HG03060 (cell line): Measurements from ENCODE around the gene SERPIND1.
"Not testable (repeated sequence)": the region's sequence is repeated elsewhere in the genome, so short reads cannot be mapped to it uniquely, and the experiment has no call there.

Experiments
- ATAC-seq: cut with Tn5 transposase; IDR thresholded peaks from one replicate; pipeline ENCODE4 v1.9.1; 2021; ENCODE audit warnings: low read depth, moderate number of reproducible peaks; ENCODE audit not compliant: unreplicated experiment

The SERPIND1 gene, protein sequence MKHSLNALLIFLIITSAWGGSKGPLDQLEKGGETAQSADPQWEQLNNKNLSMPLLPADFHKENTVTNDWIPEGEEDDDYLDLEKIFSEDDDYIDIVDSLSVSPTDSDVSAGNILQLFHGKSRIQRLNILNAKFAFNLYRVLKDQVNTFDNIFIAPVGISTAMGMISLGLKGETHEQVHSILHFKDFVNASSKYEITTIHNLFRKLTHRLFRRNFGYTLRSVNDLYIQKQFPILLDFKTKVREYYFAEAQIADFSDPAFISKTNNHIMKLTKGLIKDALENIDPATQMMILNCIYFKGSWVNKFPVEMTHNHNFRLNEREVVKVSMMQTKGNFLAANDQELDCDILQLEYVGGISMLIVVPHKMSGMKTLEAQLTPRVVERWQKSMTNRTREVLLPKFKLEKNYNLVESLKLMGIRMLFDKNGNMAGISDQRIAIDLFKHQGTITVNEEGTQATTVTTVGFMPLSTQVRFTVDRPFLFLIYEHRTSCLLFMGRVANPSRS

DNA sequence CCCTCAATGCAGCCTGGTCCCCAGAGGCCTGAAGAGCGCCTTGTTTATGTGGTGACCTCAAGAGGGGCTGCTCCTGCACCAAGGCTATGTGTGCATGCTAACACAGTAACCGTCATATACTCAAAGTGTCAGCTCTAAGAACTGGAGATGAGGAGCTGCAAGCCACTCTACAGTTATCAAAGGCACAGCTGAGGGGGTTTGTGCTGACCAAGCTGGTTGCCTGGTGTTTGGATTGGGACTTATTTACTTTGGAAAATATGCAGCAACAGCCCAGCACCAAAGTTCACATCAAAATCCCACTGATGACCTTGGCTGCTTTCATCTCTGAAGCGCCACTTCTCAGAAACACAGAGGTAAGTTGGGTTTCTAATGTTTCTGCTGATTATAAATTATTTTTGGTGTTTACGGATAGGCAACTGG is at the start of gene SERPIND1:
Gene SERPIND1 (plus strand): TSS at position 321 of the 420 bp plus-strand sequence. CDS start 5,200 bp downstream, outside the sequence.
- no peak for ATAC-seq

DNA sequence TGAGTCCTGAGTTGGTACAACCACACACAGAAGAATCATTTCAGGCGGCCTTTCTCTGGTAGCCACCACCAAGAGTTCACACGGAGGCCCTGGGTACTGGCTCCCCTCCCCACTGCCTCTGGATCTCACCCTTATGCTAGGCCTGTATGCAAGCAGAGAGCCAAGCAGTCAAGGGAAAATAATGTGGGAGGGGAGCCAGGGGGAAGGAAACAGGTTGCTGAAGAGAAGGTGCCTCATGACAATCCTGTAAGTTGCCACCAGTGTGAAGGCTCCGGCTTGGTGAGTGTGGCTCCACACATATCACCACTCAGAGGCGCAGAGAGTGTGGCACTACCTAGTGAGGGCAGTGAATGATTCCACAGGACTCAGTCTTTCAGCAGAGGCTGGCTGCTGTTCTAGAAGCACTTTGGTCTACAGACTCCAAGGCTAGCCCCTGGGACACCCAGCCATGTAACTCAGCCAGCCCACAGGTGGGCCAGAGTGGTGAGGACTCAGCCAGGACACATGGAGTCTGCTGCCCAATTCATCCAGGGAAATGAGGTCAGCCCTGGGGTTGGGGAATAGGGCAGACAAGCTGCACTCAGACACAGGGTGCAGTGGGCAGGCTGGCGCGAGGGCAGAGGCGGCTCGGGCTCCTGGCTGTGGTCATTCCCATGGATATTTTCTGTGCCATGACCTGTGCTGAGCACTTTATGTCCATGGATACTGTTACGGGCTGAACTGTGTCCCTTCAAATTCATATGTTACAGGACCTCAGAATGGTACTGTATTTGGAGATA is 49.0 kb upstream of the SERPIND1 start:
- no peak for ATAC-seq

DNA sequence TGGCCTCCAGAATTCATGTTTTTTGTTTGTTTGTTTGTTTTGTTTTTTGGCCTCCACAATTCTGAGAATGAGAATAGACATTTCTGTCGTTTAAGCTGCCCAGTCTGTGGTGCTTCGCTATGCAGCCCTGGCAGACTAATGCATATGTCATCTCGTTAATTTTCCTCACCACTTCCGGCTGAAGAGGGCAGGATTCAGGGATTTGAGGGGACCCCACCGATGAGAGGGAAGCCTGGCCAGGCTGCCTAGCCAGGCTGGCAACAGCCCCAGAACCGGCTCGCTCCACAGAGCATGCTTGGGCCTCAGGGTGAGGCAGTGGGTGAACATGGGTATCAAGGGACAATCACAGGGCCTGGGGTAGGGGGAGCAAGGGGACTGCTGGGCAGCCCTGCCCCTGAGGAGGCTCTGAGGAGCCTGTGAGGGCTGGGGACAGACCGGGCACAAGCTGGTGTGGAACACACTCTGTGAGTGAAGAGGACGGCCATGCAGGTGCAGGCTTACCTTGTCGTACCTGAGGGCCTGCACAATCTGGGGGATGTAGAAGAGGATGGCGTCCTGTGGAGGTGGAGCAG is 47.8 kb upstream of the SERPIND1 start:
- no peak for ATAC-seq

DNA sequence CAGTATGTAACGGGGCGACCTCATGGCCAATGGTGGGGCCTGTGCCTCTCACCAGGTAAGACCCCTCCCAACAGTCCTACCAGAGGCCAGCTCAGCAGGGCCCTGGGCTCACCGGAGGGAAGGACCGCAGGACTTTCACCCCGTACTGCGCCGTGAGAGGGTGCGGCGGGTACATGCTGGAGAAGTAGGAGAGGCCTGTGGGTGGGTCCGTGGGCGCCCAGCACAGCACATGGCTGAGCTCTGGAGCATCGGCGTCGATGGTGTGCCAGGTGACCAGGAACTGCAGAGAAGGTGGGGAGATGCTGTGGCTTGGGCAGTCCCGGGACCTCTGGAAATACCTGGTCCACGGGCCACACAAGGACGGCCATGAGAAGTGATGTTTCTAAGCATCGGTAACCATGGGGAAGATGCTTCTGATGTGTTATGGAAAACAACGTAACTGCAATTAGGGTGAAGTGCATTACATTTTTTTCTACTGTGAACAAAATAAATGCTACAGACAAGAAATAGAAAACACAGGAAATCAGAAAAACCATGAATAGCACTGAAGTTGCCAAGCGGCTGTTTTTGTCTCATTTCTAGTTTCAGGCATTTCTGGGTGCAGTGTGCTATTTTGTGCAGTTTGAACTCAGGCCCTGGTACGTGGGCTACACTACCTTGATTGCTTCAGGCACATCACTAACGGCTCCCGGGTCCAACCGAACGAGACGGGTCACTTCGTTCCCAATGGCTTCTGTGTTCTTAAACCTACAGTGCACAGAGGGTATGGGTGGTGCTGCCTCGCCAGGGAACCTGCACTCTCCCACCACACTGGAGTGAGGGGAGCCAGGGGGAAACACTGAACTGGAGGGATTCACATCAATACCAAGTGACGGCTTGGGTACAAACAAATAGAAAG is 46.5 kb upstream of the SERPIND1 start:
- ATAC-seq = no peak

DNA sequence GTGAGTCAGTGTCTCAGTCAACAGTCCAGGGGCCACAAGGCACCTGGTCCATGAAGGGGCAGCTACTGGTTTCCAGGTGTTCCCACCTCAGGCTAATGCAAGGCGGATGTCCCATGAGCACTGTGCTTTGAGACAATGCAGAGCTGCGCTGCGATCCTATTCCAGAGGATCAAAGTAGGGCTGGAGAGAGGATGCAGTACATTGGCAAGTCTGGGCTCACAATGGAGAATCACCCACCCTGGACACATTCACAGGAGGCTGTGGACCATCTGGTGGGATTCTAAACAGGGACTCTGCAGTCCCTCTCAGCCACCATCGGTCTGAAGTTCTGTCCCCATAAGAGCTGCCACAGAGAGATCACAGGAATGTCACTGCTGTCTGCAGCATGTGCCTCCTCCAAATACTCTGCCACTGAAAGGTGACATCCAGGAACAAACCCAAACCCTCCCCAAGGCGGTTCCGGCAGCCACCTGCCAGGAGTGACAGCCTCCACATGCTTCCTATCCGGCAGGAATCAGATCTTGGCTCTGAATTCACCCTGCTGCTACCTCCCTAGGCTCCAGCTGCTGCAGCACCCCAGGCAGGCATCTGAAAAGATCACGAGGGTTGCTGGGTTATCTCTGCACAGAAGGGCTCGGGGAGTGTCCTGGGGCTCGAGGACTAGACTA is 45.3 kb upstream of the SERPIND1 start:
- no peak for ATAC-seq

DNA sequence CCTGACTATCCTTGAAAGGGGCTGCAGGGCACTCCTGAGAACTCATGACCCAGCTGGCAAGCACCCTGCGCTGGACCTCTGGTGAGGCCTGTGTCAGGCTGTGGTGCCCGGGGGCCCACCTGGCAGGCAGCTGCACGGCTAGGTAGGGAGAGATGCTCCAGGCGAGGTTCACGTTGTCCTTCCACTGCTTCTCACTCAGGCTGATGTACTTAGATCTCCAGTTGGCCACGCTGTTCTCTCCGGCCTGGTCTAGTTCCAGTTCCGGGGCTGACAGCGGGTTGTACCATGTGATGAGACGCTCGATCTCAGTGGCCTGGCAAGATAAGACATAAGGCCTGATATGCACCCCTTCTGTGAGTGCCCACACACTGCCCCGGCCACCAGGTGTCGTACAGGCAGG is 44.7 kb upstream of the SERPIND1 start:
- ATAC-seq = no peak

DNA sequence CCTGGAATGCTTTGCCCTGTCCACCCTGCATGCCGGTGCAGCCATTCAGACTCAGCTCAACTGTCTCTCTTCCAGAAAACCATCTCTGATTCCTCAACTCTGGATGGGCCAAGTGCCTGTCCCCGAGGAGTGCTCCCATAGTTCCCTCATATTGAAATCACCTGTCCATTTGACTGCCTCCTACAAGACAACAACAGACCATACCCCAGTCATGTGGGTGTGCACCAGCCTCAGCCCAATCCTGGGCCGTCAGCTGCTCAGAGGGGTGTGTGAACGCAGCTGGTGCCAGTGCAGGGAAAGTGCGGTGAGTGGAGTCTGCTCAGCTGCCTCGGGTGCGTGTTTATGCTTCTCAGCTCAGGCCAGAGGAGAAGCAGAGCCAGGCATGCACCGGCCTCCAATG is 41.5 kb upstream of the SERPIND1 start:
- not testable (repeated sequence) for ATAC-seq

DNA sequence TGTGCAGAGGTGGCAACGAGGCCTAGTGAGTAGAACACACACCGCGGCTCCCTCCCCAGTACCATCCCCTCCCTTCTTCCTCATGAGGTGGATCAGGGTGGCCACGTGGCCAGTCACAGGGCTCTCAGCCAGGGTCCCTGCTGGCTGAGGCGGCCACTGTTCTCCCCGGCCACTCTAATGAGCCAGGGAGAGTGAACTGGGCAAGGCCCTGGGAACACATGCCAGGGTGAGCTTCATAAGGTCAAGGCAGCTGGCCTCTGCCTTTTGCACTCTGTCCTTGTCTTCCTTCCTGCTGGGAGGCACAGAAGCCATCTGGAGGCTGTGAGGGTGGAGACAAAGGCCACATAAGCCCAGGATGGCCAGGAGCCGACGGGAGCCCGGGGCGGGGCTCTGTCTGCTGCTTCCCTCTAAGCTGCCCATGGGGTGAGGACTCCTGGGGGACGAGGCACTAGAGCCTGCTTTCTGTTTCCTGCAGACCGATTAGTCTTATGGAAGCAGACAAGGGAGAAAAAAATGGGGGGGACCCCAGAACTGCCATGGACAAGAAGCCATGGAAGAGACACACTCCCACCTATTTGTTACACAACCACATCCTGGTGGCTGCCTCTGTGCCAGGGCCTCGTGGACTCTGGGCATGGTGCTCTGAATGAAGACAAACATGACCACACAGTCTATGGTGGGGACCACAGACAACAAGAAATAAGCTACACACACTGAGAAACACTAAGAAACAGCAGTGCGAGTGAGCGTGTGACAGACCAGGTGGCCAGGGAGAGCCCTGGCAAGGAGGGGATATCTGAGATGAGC is 38.4 kb upstream of the SERPIND1 start:
- ATAC-seq = not testable (repeated sequence)

DNA sequence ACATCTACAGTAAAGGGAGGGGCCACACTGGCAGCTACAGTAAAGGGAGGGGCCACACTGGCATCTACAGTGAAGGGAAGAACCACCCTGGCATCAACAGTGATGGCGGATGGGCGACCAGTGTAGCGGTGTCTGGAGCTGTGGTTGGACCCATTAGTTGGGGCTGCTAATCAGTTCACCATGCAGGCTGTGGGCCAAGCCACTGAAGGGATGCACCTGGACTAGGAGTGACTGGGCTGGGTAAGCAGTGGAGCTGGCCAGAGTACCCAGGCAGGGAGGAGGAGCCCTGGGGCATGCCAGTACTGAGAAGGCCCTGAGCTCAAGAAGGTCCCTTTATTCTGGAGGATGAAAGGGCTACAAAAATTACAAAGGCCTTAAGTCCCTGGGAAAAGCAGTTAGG is 37.0 kb upstream of the SERPIND1 start:
- ATAC-seq = not testable (repeated sequence)

DNA sequence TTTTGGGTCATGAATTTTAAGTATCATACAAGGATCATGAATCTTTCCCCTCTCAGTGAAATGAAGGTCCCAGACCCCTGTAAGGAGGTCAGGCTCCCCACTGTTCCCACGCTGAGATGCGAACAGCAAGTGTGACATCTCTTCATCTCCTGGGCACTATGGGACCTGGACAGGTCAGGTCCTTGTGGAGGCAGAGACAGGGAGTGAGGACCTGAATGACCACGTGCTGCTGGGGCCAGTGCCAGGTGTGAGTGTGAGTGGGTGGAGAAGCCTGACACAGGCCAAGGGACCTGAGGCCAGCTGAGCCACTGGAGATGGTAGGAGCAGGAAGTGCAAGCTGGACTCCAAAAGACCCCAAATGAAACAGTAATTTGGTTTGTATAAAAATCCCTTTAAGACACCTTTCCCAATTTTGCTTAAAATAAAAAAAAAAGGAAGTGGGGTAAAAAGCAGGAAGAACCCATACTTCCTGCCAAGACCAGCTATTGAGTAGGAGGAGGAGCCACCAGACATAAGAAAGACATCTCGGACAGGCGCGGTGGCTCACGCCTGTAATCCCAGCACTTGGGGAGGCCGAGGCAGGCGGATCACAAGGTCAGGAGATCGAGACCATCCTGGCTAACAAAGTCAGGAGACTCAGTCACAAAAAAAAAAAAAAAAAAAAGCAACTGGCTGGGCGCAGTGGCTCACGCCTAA is 35.4 kb upstream of the SERPIND1 start:
- ATAC-seq = no peak

DNA sequence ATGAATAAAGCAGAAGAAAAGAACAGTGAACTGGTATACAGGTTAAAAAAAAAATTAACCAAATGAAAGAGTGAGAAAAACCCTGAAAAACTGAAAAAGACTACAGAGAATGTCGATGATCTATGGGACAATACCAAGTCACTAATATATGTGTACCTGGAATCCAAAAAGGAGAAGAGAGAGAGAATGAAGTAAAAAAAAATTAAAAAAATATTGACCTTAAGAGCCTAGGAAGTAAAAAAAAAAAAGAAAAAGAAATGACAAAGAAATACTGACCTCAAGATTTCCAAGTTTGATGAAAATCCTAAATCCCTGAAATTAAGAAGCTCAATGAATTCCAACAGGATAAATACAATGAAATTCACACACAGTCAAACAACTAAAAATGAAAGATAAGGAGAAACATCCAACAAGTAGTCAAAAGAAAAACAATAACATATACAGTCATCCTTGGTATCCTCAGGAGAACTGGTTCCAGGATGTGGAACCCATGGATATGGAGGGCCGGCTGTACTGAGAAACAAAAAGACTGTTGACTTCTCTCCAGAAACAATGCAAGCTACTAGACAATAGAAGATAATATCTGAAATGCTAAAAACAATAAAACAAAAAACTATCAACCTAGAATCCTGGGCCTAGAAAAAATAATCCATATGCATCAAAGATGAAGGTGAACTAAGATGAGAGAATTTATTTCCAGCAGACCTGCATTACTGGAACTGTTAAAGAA is 33.5 kb upstream of the SERPIND1 start:
- no peak for ATAC-seq

DNA sequence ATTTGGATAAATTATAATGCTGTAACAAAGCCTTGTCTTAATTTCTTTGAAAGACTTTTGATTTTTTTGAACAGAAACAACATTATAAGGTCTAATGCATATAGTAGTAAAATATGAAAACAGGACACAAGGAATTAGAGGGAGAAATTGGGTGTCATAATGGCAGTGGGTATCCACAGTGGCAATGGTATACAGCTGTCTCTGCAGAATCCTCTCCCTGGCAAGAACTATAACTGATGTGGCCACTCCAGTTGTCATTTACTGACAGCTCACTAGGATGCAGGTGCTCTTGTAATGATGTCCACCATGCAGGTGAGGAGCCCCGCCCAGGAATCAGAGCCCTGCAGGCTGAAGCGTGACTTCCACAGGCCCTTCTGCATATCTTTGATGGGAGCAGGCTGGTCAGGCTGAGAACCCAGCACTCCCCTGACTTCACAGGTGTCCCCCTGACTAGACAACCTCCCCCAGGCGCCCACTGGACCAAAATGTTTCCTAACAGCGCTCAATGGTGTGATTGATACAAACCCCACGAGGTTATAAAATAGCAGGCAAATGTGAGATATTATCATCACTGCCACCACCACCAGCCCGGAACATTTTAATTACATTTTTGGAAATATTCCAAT is 32.8 kb upstream of the SERPIND1 start:
- no peak for ATAC-seq

DNA sequence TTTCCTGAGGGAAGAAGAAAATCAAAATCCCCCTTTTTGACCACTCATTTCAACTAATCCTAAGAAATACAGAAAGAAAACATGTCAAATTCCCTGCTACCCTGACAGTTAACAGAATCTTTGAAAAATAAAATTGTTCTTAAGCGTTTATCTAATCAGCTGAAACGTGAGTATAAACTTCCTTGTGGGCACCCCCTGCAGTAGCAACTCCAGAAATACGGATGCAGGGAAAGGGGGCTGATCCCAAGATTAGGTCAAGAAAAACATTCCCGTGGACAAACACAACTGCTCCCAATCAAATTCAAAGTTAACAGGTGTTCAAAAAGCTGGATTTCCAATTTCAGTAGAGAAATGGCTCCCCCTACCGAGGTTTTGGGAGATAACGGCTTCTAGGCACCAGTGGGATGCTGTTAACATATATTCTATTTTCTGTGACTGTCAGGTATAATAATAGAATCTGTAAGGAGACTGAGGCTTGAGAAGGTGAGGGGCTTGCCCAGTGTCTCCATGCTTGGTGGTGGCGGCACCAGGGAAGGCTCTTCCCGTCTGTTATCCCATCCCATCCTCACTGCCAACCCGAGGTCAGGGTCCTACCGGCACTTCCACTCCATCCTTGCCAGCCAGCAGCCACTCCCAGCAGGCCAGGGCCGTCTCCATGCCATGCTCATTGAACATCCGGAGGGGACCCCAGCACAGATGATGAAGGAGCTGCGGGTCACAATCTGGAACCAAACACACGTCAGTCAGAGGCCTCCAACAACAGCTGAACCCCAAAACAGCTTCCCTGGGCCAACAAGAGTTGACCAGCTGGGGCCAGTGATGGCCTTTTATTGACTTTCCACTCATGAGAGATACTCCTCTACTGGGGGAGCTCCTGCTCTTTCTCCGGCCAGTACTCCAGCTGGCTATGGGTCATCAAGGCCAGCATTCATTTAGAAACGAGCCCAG is 32.0 kb upstream of the SERPIND1 start:
- no peak for ATAC-seq

DNA sequence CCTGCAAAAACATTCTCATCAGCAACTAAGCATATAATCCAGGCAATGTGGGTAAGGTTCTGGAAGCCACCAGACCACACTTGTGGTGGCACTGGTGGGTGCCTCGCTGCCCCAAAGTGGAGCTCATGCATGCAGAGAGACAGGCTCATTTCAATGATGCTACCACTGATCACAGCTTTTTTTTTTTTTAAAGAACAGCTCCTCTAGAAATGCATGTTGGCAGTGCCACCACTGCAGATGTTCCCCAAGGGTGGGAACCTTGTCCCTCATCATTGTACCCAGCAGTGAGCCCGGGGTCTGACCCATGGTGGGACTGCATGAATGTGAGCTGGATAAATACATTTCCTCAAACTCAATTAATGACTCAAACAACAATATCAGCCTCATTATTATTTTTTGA is 31.1 kb upstream of the SERPIND1 start:
- ATAC-seq = no peak

DNA sequence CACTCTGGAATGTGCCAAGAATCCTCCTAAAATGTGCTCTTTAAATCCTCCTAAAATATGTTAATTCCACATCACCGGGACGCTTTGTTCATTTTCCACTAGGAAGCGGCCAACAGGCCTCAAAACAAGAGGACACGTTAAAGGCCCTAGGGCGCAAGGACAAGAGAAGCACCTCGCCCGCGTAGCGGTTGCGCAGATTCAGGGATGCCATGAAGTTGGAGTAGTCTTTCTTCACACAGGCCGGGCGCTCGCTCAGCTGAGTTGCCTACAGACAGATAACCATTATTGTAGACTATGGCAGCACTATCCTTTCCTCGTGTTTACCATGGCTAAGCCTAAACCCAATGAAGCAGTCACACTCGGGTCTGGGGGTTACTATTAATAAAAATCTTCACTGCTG is 29.5 kb upstream of the SERPIND1 start:
- ATAC-seq = no peak

DNA sequence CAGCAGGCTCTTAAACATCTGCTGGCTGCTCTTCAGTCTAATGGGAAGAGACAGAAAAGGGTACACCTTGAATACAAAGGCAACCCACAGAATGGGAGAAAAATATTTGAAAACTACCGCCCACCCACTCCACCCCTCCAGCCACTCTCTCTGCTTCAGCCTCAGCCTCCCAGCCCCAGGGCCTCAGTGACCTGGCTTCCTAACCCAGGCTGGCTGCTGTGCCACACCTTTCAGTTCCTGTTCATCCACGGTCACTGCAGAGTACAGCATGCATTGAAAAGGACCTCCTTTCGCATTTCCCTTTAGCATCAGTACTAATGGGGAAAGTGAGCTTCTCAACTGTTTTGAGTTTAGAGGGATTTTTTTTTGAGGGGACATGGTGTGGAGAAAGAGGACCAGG is 28.8 kb upstream of the SERPIND1 start:
- no peak for ATAC-seq
